WERI-Rb-1 (cell line): ENCODE results near the gene PLGLB2.
"Not testable (repeated sequence)": the region's sequence is repeated elsewhere in the genome, so short reads cannot be mapped to it uniquely, and the experiment has no call there.

ENCODE experiments used
- DNase-seq: peaks from one replicate; pipeline ENCODE4 v3.0.0-alpha.2; 2020
- H3K27ac ChIP-seq: fragments of 250-450 bp; sonication (Bioruptor Pico); 2 replicates; pipeline ENCODE4 v1.5.1; 2020; ENCODE audit warnings: mild to moderate bottlenecking, moderate library complexity
- H3K27me3 ChIP-seq: fragments of 250-450 bp; sonication (Bioruptor Pico); 2 replicates; pipeline ENCODE4 v1.5.1; 2021; ENCODE audit warnings: mild to moderate bottlenecking, low read depth, moderate library complexity; ENCODE audit not compliant: insufficient read depth, severe bottlenecking
- H3K36me3 ChIP-seq: fragments of 250-450 bp; sonication (Bioruptor Pico); 2 replicates; pipeline ENCODE4 v1.5.1; 2020; ENCODE audit warnings: mild to moderate bottlenecking, moderate library complexity
- H3K4me3 ChIP-seq: 2 replicates; pipeline ENCODE4 v1.5.1; 2011; ENCODE audit warnings: low read depth, mild to moderate bottlenecking, control low read depth, low read length
- H3K9me3 ChIP-seq: fragments of 250-450 bp; sonication (Bioruptor Pico); 2 replicates; pipeline ENCODE4 v1.5.1; 2021; ENCODE audit warnings: mild to moderate bottlenecking, moderate library complexity; ENCODE audit not compliant: severe bottlenecking

PLGLB2 gene

GRCh38 chr2:87747791-87748190 is at the start of gene PLGLB2:
Gene PLGLB2 (plus strand): TSS chr2:87748087. CDS start chr2:87748154, 67 bp downstream.
- not testable (repeated sequence) for H3K27me3 ChIP-seq, DNase-seq

GRCh38 chr2:87704572-87705323 is 43.1 kb upstream of the PLGLB2 start:
- not testable (repeated sequence) for DNase-seq, H3K9me3 ChIP-seq, H3K4me3 ChIP-seq, H3K27me3 ChIP-seq, H3K27ac ChIP-seq, H3K36me3 ChIP-seq

More at GRCh38 chr2:87747791-87748190, at the start of gene PLGLB2:
- not testable (repeated sequence) for H3K9me3 ChIP-seq, H3K36me3 ChIP-seq, H3K27ac ChIP-seq, H3K4me3 ChIP-seq

DNA sequence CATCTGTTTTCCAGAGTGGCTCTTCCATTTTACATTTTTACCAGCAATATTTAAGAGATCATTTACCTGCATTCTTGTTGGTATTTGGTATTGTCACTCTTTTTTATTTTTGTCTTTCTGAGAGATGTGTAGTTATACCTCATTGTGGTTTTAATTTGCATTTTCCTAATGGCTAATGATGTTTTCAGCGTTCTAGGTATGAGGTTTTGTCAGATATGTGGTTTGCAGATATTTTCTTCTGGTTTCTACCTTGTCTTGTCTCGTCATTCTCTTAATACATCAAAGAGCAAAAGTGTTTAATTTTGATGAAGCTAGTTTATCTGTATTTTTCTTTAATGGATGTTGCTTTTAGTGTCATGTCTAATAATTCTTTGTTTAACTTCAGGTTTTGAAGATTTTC is 39.5 kb upstream of the PLGLB2 start:
- H3K36me3 ChIP-seq, H3K9me3 ChIP-seq, H3K27me3 ChIP-seq, H3K4me3 ChIP-seq, H3K27ac ChIP-seq, DNase-seq: not testable (repeated sequence)

GRCh38 chr2:87727940-87728599 is 19.8 kb upstream of the PLGLB2 start:
- H3K36me3 ChIP-seq, DNase-seq, H3K27me3 ChIP-seq, H3K9me3 ChIP-seq, H3K4me3 ChIP-seq, H3K27ac ChIP-seq: not testable (repeated sequence)

DNA sequence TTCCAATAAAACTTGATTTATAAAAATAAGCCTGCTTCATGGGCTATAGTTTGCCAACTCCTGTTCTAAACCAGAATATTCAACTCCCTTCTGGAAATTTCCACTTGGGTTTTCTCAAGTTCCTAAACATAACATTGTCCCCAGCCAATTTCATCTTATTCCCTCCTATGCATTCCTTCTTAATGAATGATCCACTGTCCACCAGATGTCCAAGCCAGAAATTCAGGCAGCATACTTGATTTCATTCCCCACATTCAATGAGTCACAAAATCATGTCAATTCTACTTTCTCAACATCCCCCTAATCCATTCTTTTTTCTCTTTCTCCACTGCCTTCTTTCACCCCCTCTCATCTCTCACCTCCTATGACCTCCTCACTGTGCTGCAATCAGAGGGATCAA is 7.0 kb upstream of the PLGLB2 start:
- not testable (repeated sequence) for H3K36me3 ChIP-seq, DNase-seq, H3K9me3 ChIP-seq, H3K27me3 ChIP-seq, H3K4me3 ChIP-seq, H3K27ac ChIP-seq

DNA sequence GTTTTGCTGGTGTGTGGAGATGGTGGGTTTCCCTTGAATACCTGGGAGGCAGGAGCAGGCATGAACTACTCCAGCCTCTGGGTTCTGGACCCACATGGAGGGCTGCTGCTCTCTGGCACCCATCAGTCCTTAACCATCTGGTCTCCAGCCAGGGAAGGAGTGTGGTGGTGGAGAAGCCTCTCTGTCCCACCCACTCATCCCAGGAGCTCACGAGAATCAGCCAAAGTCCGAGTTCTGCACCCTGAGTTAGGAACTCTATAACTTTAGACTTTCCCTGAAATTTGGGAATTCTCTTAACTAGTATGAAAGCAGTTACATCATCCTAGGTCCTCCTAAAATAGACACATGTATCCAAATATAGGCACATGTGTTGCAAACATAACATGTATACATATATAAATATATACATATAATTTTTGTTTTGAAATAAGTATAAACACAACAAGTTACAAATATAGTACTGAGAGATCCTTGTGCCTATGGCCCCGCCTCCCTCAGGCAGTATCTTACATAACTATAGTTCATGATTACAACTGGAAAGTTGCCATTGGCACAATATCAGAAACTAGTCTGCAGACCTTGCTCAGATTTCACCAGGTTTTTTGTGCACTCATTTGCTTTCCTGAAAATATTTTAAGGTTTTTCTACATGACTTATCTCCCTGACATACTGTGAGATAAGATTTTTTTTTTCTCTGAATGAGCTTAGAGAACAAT is 5.3 kb upstream of the PLGLB2 start:
- not testable (repeated sequence) for H3K36me3 ChIP-seq, H3K27ac ChIP-seq, H3K27me3 ChIP-seq, DNase-seq, H3K4me3 ChIP-seq, H3K9me3 ChIP-seq

GRCh38 chr2:87743638-87744037 is 4.2 kb upstream of the PLGLB2 start:
- not testable (repeated sequence) for H3K4me3 ChIP-seq, H3K36me3 ChIP-seq, DNase-seq, H3K27me3 ChIP-seq, H3K9me3 ChIP-seq, H3K27ac ChIP-seq

GRCh38 chr2:87745353-87745951 is 2.4 kb upstream of the PLGLB2 start:
- DNase-seq, H3K4me3 ChIP-seq, H3K36me3 ChIP-seq, H3K27ac ChIP-seq, H3K9me3 ChIP-seq, H3K27me3 ChIP-seq: not testable (repeated sequence)

DNA sequence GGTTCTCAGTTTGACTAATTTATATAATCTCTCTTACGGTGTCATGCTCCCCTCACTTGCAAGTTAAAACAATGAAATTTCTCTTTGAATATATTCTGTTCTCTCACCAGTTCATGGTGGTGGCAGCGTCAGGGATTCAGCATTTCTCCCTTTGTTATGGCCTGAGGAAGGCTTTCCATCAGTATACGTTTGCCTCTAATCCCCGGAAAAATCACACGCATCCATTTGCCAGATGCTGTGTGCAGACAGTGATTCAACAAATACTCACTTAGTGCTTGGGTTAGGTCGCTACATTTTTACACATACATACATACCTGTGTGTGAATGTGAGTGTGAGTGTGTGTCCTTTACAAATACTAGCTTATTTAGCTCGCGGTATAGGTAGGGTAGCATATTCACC is 637 bp downstream of the PLGLB2 start:
- not testable (repeated sequence) for H3K4me3 ChIP-seq, H3K27me3 ChIP-seq, H3K9me3 ChIP-seq, H3K27ac ChIP-seq, DNase-seq, H3K36me3 ChIP-seq

DNA sequence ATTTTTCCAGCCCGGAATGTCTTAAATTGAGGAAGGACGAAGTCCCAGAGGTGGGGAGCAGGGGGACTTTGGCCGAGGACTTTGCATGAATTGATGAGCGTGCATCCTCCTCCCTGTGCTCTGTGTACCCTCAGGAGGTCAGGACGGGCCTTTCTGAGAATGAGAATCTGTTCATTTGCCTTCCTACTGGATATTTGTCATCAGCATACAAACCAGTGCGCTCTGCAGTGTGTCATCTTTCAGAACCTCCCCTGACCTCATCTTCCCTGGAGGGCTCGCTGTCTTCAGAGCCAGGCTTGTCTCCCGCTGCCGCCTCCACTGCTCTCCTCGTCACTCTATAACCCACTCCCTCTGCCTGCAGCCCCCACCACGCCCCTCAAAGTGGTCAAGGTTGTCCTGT is 2.7 kb downstream of the PLGLB2 start:
- not testable (repeated sequence) for H3K36me3 ChIP-seq, H3K4me3 ChIP-seq, H3K9me3 ChIP-seq, DNase-seq, H3K27me3 ChIP-seq, H3K27ac ChIP-seq

- DNase-seq, H3K4me3 ChIP-seq, H3K27me3 ChIP-seq, H3K36me3 ChIP-seq, H3K9me3 ChIP-seq, H3K27ac ChIP-seq: not testable (repeated sequence)
Observed at GRCh38 chr2:87754759-87755158, 6.9 kb downstream of the PLGLB2 start.
